ENCODE results near the gene PCDHGA9.

- no peak for TF ChIP-seq CTCF (IDR thresholded peaks at IDR 0.05)
- TF ChIP-seq POLR2A (IDR thresholded peaks at IDR 0.05) = no peak
These were observed 36.3 kb upstream of the PCDHGA9 start for GRCh38 chr5:141366016-141366896.

Measured in testis (tissue), 2 donors.